ENCODE measurements around the gene DCAF15.

DNA sequence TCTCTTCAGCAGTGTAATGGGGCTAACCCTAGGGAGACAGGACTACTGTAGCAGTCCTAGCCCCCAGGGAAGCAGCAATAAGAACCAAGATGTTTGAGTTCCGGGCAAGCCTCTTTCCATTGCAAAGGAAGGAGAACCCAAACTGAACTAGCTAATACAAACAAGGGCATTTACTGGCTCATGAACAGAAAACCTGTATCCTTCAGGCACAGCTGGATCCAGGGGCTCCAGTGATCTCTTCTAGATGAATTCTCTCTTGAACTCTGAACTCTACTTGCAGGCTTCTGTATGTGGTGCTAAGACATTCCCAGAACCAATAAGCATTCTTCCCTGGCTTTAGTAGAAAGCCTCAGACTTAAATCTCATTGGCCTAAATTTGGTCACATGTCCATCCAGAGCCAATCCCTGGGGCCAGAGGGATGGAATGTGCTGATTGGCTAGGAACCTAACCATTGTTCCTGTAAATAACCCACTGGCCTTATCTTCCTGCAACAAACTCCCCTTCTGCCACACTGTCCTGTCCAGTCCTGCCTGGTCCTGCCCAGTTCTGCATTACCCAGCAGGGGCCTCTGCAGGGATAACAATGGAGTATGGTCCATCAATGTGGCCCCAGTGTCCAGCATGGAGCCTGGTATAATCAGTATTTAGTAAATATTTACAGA lies 10.2 kb upstream of the DCAF15 start:
- TF ChIP-seq YY1 (IDR thresholded peaks at IDR 0.05; ENCODE audit: insufficient read depth, insufficient read length) (no peak), ZNF274 (IDR thresholded peaks at IDR 0.05; ENCODE audit: low read depth, low read length) (no peak)

Measured in NT2/D1 (cell line).